Measurements from ENCODE around the gene TMEM163.
"Not testable (repeated sequence)": the region's sequence is repeated elsewhere in the genome, so short reads cannot be mapped to it uniquely, and the experiment has no call there.

The TMEM163 gene

GRCh38 chr2:134573085-134573370 lies 145.8 kb downstream of the TMEM163 start:
- no peak for DNase-seq

- DNase-seq, result no peak
Measured at GRCh38 chr2:134572314-134573084, 146.3 kb downstream of the TMEM163 start.

GRCh38 chr2:134570676-134571075 lies 148.1 kb downstream of the TMEM163 start:
- no peak for DNase-seq

GRCh38 chr2:134568413-134568812 lies 150.4 kb downstream of the TMEM163 start:
- no peak for DNase-seq

GRCh38 chr2:134567666-134568065 lies 151.1 kb downstream of the TMEM163 start:
- DNase-seq, result no peak

- DNase-seq, result not testable (repeated sequence)
Measured at GRCh38 chr2:134564955-134565354, 153.8 kb downstream of the TMEM163 start.

GRCh38 chr2:134564549-134564948 lies 154.3 kb downstream of the TMEM163 start:
- DNase-seq, result no peak

GRCh38 chr2:134558208-134558830 lies 160.5 kb downstream of the TMEM163 start:
- DNase-seq, result no peak

GRCh38 chr2:134555411-134555810 lies 163.4 kb downstream of the TMEM163 start:
- no peak for DNase-seq

GRCh38 chr2:134553657-134554056 lies 165.1 kb downstream of the TMEM163 start:
- no peak for DNase-seq

GRCh38 chr2:134550566-134551164 lies 168.1 kb downstream of the TMEM163 start:
- DNase-seq, result no peak

GRCh38 chr2:134549104-134549503 lies 169.7 kb downstream of the TMEM163 start:
- no peak for DNase-seq

GRCh38 chr2:134540990-134541389 lies 177.8 kb downstream of the TMEM163 start:
- DNase-seq, result no peak

GRCh38 chr2:134539981-134540380 lies 178.8 kb downstream of the TMEM163 start:
- no peak for DNase-seq

- DNase-seq, result no peak
Measured at GRCh38 chr2:134537702-134538101, 181.1 kb downstream of the TMEM163 start.

GRCh38 chr2:134537121-134537520 lies 181.7 kb downstream of the TMEM163 start:
- DNase-seq, result no peak

GRCh38 chr2:134536296-134536695 lies 182.5 kb downstream of the TMEM163 start:
- no peak for DNase-seq

GRCh38 chr2:134532537-134532936 lies 186.3 kb downstream of the TMEM163 start:
- DNase-seq, result no peak

- no peak for DNase-seq
Measured at GRCh38 chr2:134527381-134527780, 191.4 kb downstream of the TMEM163 start.

GRCh38 chr2:134522496-134523455 lies 196.0 kb downstream of the TMEM163 start:
- DNase-seq, result no peak

GRCh38 chr2:134518101-134518500 lies 200.7 kb downstream of the TMEM163 start:
- no peak for DNase-seq

GRCh38 chr2:134515137-134515536 lies 203.7 kb downstream of the TMEM163 start:
- DNase-seq, result no peak

- no peak for DNase-seq
Measured at GRCh38 chr2:134513465-134513804, 205.4 kb downstream of the TMEM163 start.
